ENCODE results near the gene TFB2M.
"Not testable (repeated sequence)": the region's sequence is repeated elsewhere in the genome, so short reads cannot be mapped to it uniquely, and the experiment has no call there.

The TFB2M gene

GRCh38 chr1:246583056-246583440, 17.0 kb upstream of the TFB2M start:
- DNase-seq (ENCODE audit: low read depth, low spot score): no peak

GRCh38 chr1:246582301-246583055, 16.4 kb upstream of the TFB2M start:
- no peak for DNase-seq (ENCODE audit: low read depth, low spot score)

DNA sequence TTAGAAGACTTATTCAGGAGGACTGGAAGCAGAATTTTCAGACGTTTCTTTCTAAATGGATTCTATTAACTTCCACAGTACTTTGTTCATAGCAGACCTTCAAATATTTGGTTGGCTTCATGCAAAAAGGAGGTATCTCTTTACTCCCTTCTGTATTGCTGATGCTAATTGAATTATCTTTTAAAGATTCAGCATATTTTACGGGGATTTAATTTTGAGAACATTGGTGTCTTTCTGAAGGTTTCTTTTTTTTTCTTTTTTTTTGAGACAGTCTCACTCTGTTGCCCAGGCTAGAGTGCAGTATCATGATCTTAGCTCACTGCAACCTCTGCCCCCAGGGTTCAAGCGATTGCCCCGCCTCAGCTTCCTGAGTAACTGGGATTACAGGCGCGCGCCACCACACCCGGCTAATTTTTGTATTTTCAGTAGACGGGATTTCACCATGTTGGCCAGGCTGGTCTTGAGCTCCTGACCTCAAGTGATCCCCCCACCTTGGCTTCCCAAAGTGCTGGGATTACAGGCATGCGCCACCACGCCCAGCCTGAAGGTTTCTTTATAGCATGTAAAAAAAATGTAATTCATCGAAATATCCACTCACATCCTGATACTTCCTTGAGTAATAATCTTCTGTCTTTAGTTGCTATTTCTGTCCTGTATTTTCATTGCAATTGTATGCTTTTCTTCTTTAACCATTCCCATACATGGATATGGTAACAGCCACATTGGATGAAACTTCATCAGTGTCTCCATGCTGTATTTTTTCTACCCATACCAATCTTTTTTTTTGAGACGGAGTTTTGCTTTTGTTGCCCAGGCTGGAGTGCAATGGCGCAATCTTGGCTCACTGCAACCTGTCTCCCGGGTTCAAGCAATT, 14.7 kb upstream of the TFB2M start:
- DNase-seq (ENCODE audit: low read depth, low spot score): no peak

DNA sequence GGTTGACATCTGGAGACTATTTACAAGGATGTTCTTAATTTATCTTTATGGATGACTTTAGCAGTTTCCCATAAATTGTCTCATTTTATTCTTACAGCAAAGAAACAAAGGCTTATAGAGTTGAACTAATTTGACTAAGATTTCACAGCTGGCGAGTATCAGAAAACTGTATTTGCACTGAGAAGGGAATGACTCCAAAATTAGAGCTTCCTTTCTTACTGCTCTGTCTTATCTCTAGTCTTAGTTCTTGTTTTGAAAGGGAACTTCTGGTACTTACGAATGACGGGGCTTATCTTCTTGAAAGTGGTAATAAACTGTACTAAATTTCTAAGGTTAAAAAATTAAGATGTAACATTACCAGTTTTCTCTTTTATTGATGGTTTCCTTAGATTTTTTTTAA, 13.8 kb upstream of the TFB2M start:
- DNase-seq (ENCODE audit: low read depth, low spot score): no peak

DNA sequence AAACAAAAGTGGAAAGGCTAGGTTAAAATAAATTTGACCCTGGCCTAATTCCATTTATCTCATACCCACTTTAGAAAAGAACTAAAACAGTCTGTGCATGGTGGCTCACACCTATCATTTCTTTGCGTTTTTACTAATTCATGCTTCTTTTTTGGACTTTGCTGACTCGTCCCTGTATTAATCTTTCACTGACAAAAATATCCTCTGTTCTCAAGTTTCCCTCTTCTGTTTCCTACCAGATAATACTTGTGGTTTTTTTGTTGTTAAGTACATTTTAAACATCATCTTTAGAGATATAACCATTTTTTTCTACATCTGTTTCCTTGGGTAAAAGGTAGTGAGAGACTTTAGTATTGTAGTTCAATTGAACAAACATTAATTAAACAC, 11.7 kb upstream of the TFB2M start:
- no peak for DNase-seq (ENCODE audit: low read depth, low spot score)

DNA sequence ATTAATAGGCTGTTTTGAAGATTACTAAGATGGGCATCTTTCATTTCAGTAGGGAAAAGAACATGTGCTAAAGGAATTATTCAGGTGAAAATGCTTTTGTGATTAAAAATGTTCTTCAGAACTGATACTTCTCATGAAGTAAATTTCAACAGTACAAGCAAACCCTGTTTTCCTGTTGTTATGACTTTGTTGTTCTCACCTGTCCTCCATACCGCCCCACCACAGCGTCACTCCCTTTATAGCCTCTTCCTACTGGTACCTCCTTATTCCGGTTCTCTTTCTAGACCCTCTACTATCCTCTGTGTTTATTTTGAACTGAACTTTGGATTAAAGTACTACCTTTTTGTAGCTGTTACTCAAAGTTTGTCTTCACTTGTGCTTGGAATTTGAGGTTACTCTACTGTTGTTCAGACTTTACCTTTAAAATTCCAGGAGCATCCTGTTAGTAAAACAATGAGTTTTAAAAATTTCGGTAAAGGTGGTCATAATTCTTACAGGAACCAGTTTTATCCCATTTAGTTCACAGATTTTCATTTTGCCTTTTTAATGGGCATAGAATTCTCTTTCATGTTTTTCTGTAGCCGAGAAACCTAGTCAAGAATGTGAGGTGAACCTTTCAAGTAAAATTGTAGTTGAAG, 11.1 kb upstream of the TFB2M start:
- no peak for DNase-seq (ENCODE audit: low read depth, low spot score)

DNA sequence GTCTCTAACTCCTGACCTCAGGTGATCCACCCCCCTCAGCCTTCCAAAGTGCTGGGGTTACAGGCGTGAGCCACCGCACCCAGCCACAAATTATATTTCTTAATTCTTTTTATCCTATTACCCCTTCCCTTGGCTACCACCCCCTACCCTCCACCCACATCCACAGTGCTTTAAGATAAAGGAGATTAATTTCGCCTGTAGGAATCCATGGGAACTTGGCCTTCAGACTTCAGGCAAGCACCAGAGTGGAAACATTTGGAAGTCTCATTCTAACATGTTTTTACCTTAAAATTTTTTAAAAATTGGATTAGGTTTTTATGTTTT, 10.6 kb upstream of the TFB2M start:
- DNase-seq (ENCODE audit: low read depth, low spot score): no peak

DNA sequence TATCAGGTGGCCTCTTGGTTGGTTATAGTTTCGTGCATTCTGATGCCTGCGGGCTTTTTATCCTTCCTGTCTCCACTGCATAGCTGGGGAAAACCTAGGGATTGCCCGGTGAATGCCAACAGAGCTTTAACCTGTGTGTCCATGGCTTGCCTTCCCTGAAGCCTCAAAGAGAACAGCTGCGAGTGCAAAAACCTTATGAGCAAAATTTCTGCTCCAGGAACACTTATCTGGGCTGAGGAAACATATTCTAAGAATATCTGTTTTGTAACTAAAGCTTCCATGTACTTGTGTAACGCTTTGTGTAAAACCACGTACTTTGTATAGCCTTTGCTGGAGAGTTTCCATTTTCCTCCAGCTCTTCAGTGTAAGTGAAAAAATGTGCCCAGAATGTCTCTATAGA, 7.4 kb upstream of the TFB2M start:
- no peak for DNase-seq (ENCODE audit: low read depth, low spot score)

- DNase-seq (ENCODE audit: low read depth, low spot score): no peak
Measured at GRCh38 chr1:246572785-246573184, 6.7 kb upstream of the TFB2M start.

GRCh38 chr1:246571953-246572352, 5.9 kb upstream of the TFB2M start:
- no peak for DNase-seq (ENCODE audit: low read depth, low spot score)

DNA sequence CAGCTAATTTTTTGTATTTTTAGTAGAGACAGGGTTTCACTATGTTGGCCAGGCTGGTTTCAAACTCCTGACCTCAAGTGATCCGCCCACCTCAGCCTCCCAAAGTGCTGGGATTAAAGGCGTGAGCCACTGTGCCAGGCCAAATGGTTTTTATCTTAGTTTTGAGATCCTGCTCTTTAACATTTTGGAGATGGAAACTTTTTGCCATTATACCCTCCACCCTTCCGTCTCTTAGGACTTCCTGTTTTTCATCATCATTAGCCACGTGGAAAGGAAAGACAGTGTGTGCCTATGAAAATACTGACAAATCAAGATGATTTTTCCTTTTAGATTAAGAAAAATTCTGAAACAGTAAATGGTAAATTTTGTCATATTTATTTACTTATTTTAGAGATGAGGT, 5.2 kb upstream of the TFB2M start:
- DNase-seq (ENCODE audit: low read depth, low spot score): not testable (repeated sequence)

GRCh38 chr1:246569248-246570238, 3.5 kb upstream of the TFB2M start:
- no peak for DNase-seq (ENCODE audit: low read depth, low spot score)

DNA sequence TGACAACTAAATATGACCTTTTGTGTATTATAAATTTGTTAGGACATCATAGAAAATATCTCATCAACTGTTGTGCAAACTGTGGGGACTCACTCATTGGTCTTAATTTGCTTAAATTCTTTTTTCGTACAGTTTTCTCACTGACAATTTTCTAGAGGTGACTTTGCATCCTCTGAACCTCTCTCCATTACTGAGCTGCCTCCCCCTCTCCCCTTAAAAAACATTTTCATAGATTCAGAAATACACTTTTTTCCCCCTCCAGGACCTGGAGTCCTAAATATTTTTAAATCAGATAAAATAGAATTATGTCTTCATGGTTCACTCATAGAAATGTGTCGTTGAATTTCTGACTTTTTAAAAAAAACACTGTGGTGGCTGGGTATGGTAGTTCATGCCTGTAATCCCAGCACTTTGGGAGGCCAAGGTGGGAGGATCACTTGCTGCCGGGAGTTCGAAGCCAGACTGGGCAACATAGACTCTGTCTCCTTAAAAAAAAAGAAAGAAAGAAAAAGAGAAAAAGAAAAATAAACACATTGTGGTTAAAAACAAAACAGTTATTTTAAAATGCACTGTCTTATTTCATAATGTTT, 1.7 kb upstream of the TFB2M start:
- no peak for DNase-seq (ENCODE audit: low read depth, low spot score)

GRCh38 chr1:246566813-246567645, 968 bp upstream of the TFB2M start:
- DNase-seq (ENCODE audit: low read depth, low spot score): no peak

DNA sequence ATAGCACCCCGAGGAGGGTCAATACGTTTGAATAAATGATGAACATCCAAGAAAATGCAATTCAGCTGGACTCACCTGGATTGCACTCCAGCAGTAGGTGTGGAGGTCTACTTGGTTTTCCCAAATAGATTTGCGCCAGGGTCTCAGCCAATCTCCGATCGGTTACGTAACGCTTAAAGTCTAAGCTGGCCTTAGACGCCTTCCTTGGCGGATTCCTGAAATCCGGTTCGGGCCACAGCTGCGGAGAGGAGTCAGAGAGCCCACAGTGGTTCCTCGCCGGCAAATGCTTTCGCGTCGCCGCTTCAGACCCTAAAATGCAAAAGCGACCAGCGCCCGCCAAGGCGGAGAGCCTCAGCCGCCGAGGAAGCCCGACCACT, 322 bp downstream of the TFB2M start:
- no peak for DNase-seq (ENCODE audit: low read depth, low spot score)

GRCh38 chr1:246564839-246565750, 966 bp downstream of the TFB2M start:
- no peak for DNase-seq (ENCODE audit: low read depth, low spot score)

DNA sequence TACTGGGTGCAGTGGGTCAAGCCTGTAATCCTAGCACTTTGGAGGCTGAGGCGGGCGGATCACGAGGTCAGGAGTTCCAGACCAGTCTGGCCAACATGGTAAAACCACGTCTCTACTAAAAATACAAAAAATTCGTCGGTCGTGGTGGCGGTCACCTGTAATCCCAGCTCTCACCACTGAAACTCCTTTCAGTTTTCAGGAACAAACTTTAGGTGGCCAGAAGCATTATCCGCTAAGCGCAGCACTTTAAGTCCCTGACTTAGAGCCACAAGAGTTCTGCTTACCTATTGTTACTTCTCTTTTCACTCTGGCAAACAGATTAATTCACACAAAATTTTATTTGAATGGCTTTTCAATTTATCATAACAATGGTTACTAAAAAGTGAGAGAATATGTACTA, 5.2 kb downstream of the TFB2M start:
- not testable (repeated sequence) for DNase-seq (ENCODE audit: low read depth, low spot score)

- DNase-seq (ENCODE audit: low read depth, low spot score): no peak
Measured at GRCh38 chr1:246559310-246559709, 6.8 kb downstream of the TFB2M start.

GRCh38 chr1:246558041-246558440, 8.0 kb downstream of the TFB2M start:
- DNase-seq (ENCODE audit: low read depth, low spot score): no peak
